Measurements from ENCODE around the gene TSR1.

Gene TSR1

DNA sequence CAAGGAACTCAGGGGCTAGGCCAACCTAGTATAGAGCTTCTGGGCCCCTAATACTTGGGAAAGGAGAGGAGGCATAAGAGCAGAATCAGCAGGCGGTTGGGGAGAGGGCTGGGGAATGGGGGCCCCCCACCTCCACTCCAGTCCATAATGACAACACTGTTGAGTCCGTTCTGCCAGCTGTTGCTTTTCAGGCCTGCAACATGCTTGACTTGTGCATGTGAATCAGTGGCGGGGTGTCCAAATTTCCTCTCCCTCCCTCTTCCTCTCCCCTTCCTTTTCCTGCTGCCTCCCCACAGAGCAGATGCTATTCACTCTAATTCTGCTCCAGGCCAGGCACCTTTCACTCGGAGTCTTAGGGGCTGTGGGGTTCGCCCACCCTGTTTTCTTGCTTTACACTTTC is 32.8 kb upstream of the TSR1 start:
- H3K9ac ChIP-seq (ENCODE audit: low read depth, low read length, poor library complexity) = no peak overlapping the region
- no peak overlapping the region for H2BK12ac ChIP-seq (ENCODE audit: low read length)
- H3K14ac ChIP-seq (ENCODE audit: low read length) = no peak overlapping the region
- H2BK5ac ChIP-seq (ENCODE audit: low read length) = no peak overlapping the region
- H2BK120ac ChIP-seq (ENCODE audit: low read depth, low read length) = no peak overlapping the region
- no peak overlapping the region for H2AK5ac ChIP-seq (ENCODE audit: low read depth, low read length)
- peaks cover 2% of the 10 kb centered on the region for H3K79me1 ChIP-seq (ENCODE audit: low read depth, low read length)
- H3K4me3 ChIP-seq (ENCODE audit: low read length in 2 of 2) = no peak overlapping the region
- H3K18ac ChIP-seq (ENCODE audit: low read length) = no peak overlapping the region
- no peak overlapping the region for H2AFZ ChIP-seq (ENCODE audit: low read length)
- no peaks in the 10 kb centered on the region for H3K27me3 ChIP-seq (ENCODE audit: control insufficient read depth in 3 of 3, insufficient read depth in 3 of 3, low read depth in 1 of 3, low read length in 3 of 3)
- H3K27ac ChIP-seq (replicated peaks; ENCODE audit: low read length) = no peak overlapping the region
- H3K9me3 ChIP-seq (replicated peaks in 1 of 2; ENCODE audit: control insufficient read depth in 2 of 2, insufficient read depth in 1 of 2, low read depth in 1 of 2, low read length in 2 of 2) = no peaks in the 10 kb centered on the region
- no peak overlapping the region for H3K23ac ChIP-seq (ENCODE audit: low read depth, low read length, poor library complexity)
- no peak overlapping the region for H2BK15ac ChIP-seq (ENCODE audit: low read length)
- no peak overlapping the region for H3K4ac ChIP-seq (ENCODE audit: low read length)
- H3K4me1 ChIP-seq (ENCODE audit: control insufficient read depth in 2 of 2, insufficient read depth in 1 of 2, low read depth in 1 of 2, low read length in 2 of 2) = peaks cover 2 to 9% of the 10 kb centered on the region in 2 donors
- no peak overlapping the region for H3K4me2 ChIP-seq (ENCODE audit: insufficient read depth, low read length, poor library complexity, severe bottlenecking)
- WGBS, 2 donors (ENCODE audit: extremely low coverage in 2 of 2, insufficient read length in 2 of 2, insufficient replicate concordance in 1 of 2) = no CpG with 5 or more reads among the region's 5 CpGs
- peaks cover 40 to 47% of the 10 kb centered on the region in 2 donors for H3K36me3 ChIP-seq (replicated peaks in 1 of 2; ENCODE audit: control insufficient read depth in 2 of 2, insufficient read depth in 2 of 2, low read length in 2 of 2)
- no peak overlapping the region for H4K8ac ChIP-seq (ENCODE audit: low read depth, low read length)
- no peak overlapping the region for H4K91ac ChIP-seq (ENCODE audit: low read depth, low read length, poor library complexity)
- no peak for DNase-seq (ENCODE audit: low spot score)

GRCh38 chr17:2368359-2368758 is 32.1 kb upstream of the TSR1 start:
- Histone ChIP-seq H3K4me3 (ENCODE audit: low read length in 2 of 2) (no peak overlapping the region), H4K8ac (ENCODE audit: low read depth, low read length) (no peak overlapping the region), H3K27me3 (ENCODE audit: control insufficient read depth in 3 of 3, insufficient read depth in 3 of 3, low read depth in 1 of 3, low read length in 3 of 3) (no peaks in the 10 kb centered on the region), H3K27ac (replicated peaks; ENCODE audit: low read length) (no peak overlapping the region), H2BK12ac (ENCODE audit: low read length) (no peak overlapping the region), H3K14ac (ENCODE audit: low read length) (no peak overlapping the region), H2BK15ac (ENCODE audit: low read length) (no peak overlapping the region), H3K18ac (ENCODE audit: low read length) (no peak overlapping the region), H3K4me1 (ENCODE audit: control insufficient read depth in 2 of 2, insufficient read depth in 1 of 2, low read depth in 1 of 2, low read length in 2 of 2) (peaks cover 2 to 9% of the 10 kb centered on the region in 2 donors), H2AK5ac (ENCODE audit: low read depth, low read length) (no peak overlapping the region), H3K36me3 (replicated peaks in 1 of 2; ENCODE audit: control insufficient read depth in 2 of 2, insufficient read depth in 2 of 2, low read length in 2 of 2) (peaks cover 46 to 47% of the 10 kb centered on the region in 2 donors), H3K9ac (ENCODE audit: low read depth, low read length, poor library complexity) (no peak overlapping the region), H3K79me1 (ENCODE audit: low read depth, low read length) (peaks cover 2% of the 10 kb centered on the region), H2AFZ (ENCODE audit: low read length) (no peak overlapping the region), H3K23ac (ENCODE audit: low read depth, low read length, poor library complexity) (no peak overlapping the region), H4K91ac (ENCODE audit: low read depth, low read length, poor library complexity) (no peak overlapping the region), H2BK5ac (ENCODE audit: low read length) (no peak overlapping the region), H2BK120ac (ENCODE audit: low read depth, low read length) (no peak overlapping the region), H3K4ac (ENCODE audit: low read length) (no peak overlapping the region), H3K9me3 (replicated peaks in 1 of 2; ENCODE audit: control insufficient read depth in 2 of 2, insufficient read depth in 1 of 2, low read depth in 1 of 2, low read length in 2 of 2) (no peaks in the 10 kb centered on the region), H3K4me2 (ENCODE audit: insufficient read depth, low read length, poor library complexity, severe bottlenecking) (no peak overlapping the region)
- no CpG with 5 or more reads among the region's 8 CpGs for WGBS, 2 donors (ENCODE audit: extremely low coverage in 2 of 2, insufficient read length in 2 of 2, insufficient replicate concordance in 1 of 2)
- no peak for DNase-seq (ENCODE audit: low spot score)

DNA sequence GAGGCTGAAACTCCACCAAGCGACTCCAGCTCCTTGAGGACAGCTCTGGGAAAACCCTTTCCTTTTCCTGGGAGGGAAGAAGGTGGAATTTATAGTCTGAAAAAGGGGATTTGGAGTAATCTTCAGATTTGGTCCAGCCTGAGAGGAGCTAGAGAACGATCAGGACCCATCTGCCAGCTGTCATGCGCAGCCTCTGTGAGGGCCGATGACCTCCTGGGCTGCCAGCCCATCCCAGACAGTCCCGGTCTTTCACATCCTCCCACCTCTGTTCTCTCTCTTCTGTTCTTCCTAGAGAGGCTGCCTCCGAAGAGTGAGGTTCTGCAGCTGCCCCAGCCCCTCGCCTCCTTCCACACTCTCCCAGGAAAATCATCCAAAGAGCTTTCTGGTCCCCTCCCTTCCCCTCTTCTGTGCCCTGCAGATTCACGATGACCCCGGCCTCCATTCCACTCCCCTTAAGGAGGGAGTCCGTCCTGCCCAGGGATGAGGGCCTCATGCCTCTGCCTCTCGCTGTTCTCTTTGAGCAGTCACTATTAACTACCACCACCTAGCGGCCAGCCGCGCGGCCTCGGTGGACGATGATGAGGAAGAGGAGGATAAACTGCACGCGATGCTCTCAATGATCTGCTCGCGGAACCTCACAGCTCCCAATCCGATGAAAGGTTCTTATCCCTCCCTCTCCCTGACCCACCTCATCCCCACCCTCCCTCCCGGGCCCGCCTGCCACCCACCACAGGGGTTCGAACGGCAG is 30.7 kb upstream of the TSR1 start:
- H2BK12ac ChIP-seq (ENCODE audit: low read length) = no peak overlapping the region
- H3K4me2 ChIP-seq (ENCODE audit: insufficient read depth, low read length, poor library complexity, severe bottlenecking) = no peak overlapping the region
- no peak for DNase-seq (ENCODE audit: low spot score)
- H2AK5ac ChIP-seq (ENCODE audit: low read depth, low read length) = no peak overlapping the region
- peaks cover 2% of the 10 kb centered on the region for H3K79me1 ChIP-seq (ENCODE audit: low read depth, low read length)
- H3K36me3 ChIP-seq (replicated peaks in 1 of 2; ENCODE audit: control insufficient read depth in 2 of 2, insufficient read depth in 2 of 2, low read length in 2 of 2) = peaks cover 46 to 48% of the 10 kb centered on the region in 2 donors
- H2BK120ac ChIP-seq (ENCODE audit: low read depth, low read length) = no peak overlapping the region
- H3K27ac ChIP-seq (replicated peaks; ENCODE audit: low read length) = no peak overlapping the region
- H3K14ac ChIP-seq (ENCODE audit: low read length) = no peak overlapping the region
- H3K4me1 ChIP-seq (ENCODE audit: control insufficient read depth in 2 of 2, insufficient read depth in 1 of 2, low read depth in 1 of 2, low read length in 2 of 2) = peaks cover 2 to 9% of the 10 kb centered on the region in 2 donors
- peaks cover 0 to 4% of the 10 kb centered on the region in 2 donors for H3K9me3 ChIP-seq (replicated peaks in 1 of 2; ENCODE audit: control insufficient read depth in 2 of 2, insufficient read depth in 1 of 2, low read depth in 1 of 2, low read length in 2 of 2)
- no peak overlapping the region for H2BK5ac ChIP-seq (ENCODE audit: low read length)
- H3K18ac ChIP-seq (ENCODE audit: low read length) = no peak overlapping the region
- H4K8ac ChIP-seq (ENCODE audit: low read depth, low read length) = no peak overlapping the region
- no peak overlapping the region for H4K91ac ChIP-seq (ENCODE audit: low read depth, low read length, poor library complexity)
- H3K9ac ChIP-seq (ENCODE audit: low read depth, low read length, poor library complexity) = no peak overlapping the region
- H3K4me3 ChIP-seq (ENCODE audit: low read length in 2 of 2) = no peak overlapping the region
- H2AFZ ChIP-seq (ENCODE audit: low read length) = no peak overlapping the region
- H3K27me3 ChIP-seq (ENCODE audit: control insufficient read depth in 3 of 3, insufficient read depth in 3 of 3, low read depth in 1 of 3, low read length in 3 of 3) = no peaks in the 10 kb centered on the region
- no peak overlapping the region for H2BK15ac ChIP-seq (ENCODE audit: low read length)
- H3K4ac ChIP-seq (ENCODE audit: low read length) = no peak overlapping the region
- WGBS, 2 donors (ENCODE audit: extremely low coverage in 2 of 2, insufficient read length in 2 of 2, insufficient replicate concordance in 1 of 2) = no CpG with 5 or more reads among the region's 26 CpGs
- no peak overlapping the region for H3K23ac ChIP-seq (ENCODE audit: low read depth, low read length, poor library complexity)

- H2BK5ac ChIP-seq (ENCODE audit: low read length) = no peak overlapping the region
- no peak overlapping the region for H3K9ac ChIP-seq (ENCODE audit: low read depth, low read length, poor library complexity)
- DNase-seq (ENCODE audit: low spot score) = no peak
- H3K4ac ChIP-seq (ENCODE audit: low read length) = no peak overlapping the region
- no peak overlapping the region for H4K8ac ChIP-seq (ENCODE audit: low read depth, low read length)
- H2AK5ac ChIP-seq (ENCODE audit: low read depth, low read length) = no peak overlapping the region
- no peak overlapping the region for H2AFZ ChIP-seq (ENCODE audit: low read length)
- no peak overlapping the region for H3K18ac ChIP-seq (ENCODE audit: low read length)
- H3K9me3 ChIP-seq (replicated peaks in 1 of 2; ENCODE audit: control insufficient read depth in 2 of 2, insufficient read depth in 1 of 2, low read depth in 1 of 2, low read length in 2 of 2) = peaks cover 0 to 4% of the 10 kb centered on the region in 2 donors
- no peak overlapping the region for H3K4me3 ChIP-seq (ENCODE audit: low read length in 2 of 2)
- peaks cover 2% of the 10 kb centered on the region for H3K79me1 ChIP-seq (ENCODE audit: low read depth, low read length)
- peak overlapping the region; percentile 25 for H3K23ac ChIP-seq (ENCODE audit: low read depth, low read length, poor library complexity)
- WGBS, 2 donors (ENCODE audit: extremely low coverage in 2 of 2, insufficient read length in 2 of 2, insufficient replicate concordance in 1 of 2) = no CpG with 5 or more reads among the region's 20 CpGs
- no peak overlapping the region for H3K14ac ChIP-seq (ENCODE audit: low read length)
- H2BK120ac ChIP-seq (ENCODE audit: low read depth, low read length) = no peak overlapping the region
- no peak overlapping the region for H3K27ac ChIP-seq (replicated peaks; ENCODE audit: low read length)
- no peak overlapping the region for H4K91ac ChIP-seq (ENCODE audit: low read depth, low read length, poor library complexity)
- H3K4me2 ChIP-seq (ENCODE audit: insufficient read depth, low read length, poor library complexity, severe bottlenecking) = no peak overlapping the region
- H3K36me3 ChIP-seq (replicated peaks in 1 of 2; ENCODE audit: control insufficient read depth in 2 of 2, insufficient read depth in 2 of 2, low read length in 2 of 2) = peaks cover 43 to 52% of the 10 kb centered on the region in 2 donors
- no peak overlapping the region for H2BK15ac ChIP-seq (ENCODE audit: low read length)
- H3K4me1 ChIP-seq (ENCODE audit: control insufficient read depth in 2 of 2, insufficient read depth in 1 of 2, low read depth in 1 of 2, low read length in 2 of 2) = peaks cover 2 to 9% of the 10 kb centered on the region in 2 donors
- H2BK12ac ChIP-seq (ENCODE audit: low read length) = no peak overlapping the region
- no peaks in the 10 kb centered on the region for H3K27me3 ChIP-seq (ENCODE audit: control insufficient read depth in 3 of 3, insufficient read depth in 3 of 3, low read depth in 1 of 3, low read length in 3 of 3)
Observed at GRCh38 chr17:2365132-2365531, 28.9 kb upstream of the TSR1 start.
